ENCODE results near the gene KCNJ5.

The KCNJ5 gene

DNA sequence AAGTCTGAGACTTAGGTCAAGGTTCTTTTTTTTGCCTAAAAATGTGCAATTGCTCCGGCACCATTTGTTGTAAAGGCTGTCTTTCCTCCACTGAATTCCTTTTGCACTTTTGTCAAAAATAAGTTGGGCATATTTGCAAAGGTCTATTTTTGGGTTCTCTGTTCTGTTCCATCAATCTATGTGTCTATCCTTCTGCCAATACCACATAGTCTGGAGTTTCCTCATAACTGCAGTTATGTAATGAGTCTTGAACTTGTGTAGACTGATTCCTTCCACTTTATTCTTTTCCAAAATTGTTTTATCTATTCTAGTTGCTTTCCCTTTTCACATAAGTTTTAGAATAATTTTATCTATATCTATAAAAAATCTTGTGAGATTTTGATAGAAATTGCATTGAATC is 6.7 kb downstream of the KCNJ5 start:
- Histone ChIP-seq H3K4me1 (ENCODE audit: insufficient read depth, low read length) (peaks cover 15% of the 10 kb centered on the region), H3K27ac (ENCODE audit: low read depth, low read length) (no peak overlapping the region), H3K27me3 (ENCODE audit: insufficient read depth, low read length) (peaks cover 96% of the 10 kb centered on the region), H3K9me3 (ENCODE audit: insufficient read depth, low read depth, low read length) (no peaks in the 10 kb centered on the region), H3K4me3 (ENCODE audit: low read length) (no peak overlapping the region), H3K36me3 (ENCODE audit: insufficient read depth, low read length) (no peaks in the 10 kb centered on the region), H3K9ac (ENCODE audit: low read depth, low read length) (no peak overlapping the region)
- WGBS = 92% methylated on average over 1 of the region's 1 CpG

DNA sequence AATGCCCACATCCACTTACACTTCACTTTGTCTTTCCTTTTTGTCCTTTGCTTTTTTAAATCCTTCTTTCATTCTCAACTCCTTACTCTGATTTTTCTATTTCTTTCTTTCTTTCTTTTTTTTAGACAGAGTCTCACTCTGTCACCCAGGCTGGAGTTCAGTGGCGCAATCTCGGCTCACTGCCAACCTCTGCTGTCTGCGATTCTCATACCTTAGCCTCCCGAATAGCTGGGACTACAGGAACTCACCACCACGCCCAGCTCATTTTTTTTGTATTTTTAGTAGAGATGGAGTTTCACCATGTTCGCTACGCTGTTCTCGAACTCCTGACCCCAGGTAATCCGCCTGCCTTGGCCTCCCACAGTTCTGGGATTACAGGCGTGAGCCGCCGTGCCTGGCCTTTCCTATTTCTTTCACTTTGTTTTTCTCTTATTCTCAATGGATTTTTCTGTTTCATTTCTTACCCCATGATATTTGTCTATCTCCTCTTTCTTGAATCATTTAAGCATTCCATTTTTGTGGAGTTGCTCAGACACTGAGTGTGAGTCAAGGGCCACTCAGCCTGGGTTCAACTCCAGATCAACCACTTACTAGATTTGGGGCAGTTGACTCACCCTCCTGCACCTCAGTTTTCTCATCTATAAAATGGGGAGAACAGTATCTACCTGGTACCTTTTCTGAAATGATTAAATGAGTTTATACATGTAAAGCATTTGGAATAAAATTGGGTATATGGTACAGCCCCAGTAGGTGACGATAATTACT is 7.6 kb downstream of the KCNJ5 start:
- H3K9me3 ChIP-seq (ENCODE audit: insufficient read depth, low read depth, low read length) = no peaks in the 10 kb centered on the region
- 93% methylated on average over 13 of the region's 13 CpGs for WGBS
- H3K4me1 ChIP-seq (ENCODE audit: insufficient read depth, low read length) = peaks cover 25% of the 10 kb centered on the region
- H3K36me3 ChIP-seq (ENCODE audit: insufficient read depth, low read length) = no peaks in the 10 kb centered on the region
- H3K9ac ChIP-seq (ENCODE audit: low read depth, low read length) = no peak overlapping the region
- H3K27ac ChIP-seq (ENCODE audit: low read depth, low read length) = no peak overlapping the region
- no peak overlapping the region for H3K4me3 ChIP-seq (ENCODE audit: low read length)
- peaks cover 96% of the 10 kb centered on the region for H3K27me3 ChIP-seq (ENCODE audit: insufficient read depth, low read length)

DNA sequence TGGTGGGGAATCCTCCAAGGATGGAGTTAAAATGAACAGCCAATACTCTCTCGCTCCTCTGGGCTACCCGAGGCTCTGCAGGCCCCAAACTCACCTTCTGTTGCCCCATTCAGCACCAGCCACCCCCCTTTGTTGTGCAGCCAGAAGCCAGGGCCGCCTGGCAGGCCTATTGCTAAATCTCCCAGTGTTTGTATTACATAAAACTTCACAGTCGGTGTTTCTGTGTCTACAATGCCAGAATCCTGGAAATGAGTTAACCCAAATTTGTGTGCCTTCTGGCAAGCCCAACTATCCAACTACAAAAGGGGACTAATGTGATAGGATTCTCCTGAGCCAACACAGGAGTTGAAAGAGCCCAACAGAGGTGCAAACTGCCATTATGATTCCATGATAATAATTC is 9.3 kb downstream of the KCNJ5 start:
- peaks cover 97% of the 10 kb centered on the region for H3K27me3 ChIP-seq (ENCODE audit: insufficient read depth, low read length)
- H3K36me3 ChIP-seq (ENCODE audit: insufficient read depth, low read length) = no peaks in the 10 kb centered on the region
- peaks cover 35% of the 10 kb centered on the region for H3K4me1 ChIP-seq (ENCODE audit: insufficient read depth, low read length)
- H3K9me3 ChIP-seq (ENCODE audit: insufficient read depth, low read depth, low read length) = no peaks in the 10 kb centered on the region
- no peak overlapping the region for H3K4me3 ChIP-seq (ENCODE audit: low read length)
- 78% methylated on average over 4 of the region's 4 CpGs for WGBS
- H3K27ac ChIP-seq (ENCODE audit: low read depth, low read length) = no peak overlapping the region
- no peak overlapping the region for H3K9ac ChIP-seq (ENCODE audit: low read depth, low read length)

DNA sequence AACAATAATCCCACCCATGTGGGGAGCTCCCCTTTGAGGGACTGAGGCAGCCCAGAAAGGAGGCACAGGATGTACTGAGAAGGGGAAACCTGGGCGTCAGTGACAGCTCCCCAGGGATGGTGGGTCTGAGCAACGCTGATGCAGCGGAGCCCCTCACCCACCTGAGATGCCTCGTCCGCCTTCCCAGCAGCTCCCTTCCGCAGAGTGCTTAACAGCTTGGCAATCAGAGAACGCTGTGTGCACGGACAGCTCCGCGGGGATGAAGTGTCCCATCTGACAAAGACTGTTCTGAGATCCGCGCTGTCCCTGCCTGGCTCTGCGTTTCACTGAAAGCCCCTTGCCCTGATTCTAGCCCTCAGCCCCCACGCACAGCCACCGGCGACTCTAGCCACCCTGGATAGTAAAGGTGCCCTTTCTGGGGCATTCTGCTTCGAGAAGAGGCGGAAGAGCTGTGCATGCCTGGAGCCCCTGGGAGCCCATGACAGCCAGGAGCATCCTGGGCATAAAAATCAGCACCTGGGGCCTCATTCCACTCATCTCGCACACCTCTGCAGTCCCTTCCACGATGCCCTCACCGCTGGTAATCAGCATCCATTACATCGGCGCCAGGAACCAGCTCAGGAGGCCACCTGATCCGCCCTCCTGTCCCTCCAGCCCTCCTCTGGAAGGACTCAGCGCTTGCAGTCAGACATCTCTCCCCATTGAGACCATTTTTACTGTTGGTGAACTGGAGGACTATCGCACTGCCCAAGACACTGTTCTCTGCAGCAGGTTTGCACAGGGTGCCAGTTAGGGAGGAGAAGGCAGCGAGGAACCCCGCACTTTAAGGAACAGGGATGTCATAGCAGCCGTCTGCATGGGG is 10.7 kb downstream of the KCNJ5 start:
- no peak overlapping the region for H3K27ac ChIP-seq (ENCODE audit: low read depth, low read length)
- H3K4me1 ChIP-seq (ENCODE audit: insufficient read depth, low read length) = peaks cover 35% of the 10 kb centered on the region
- peaks cover 95% of the 10 kb centered on the region for H3K27me3 ChIP-seq (ENCODE audit: insufficient read depth, low read length)
- no peak overlapping the region for H3K9ac ChIP-seq (ENCODE audit: low read depth, low read length)
- peak overlapping the region; percentile 28 for H3K4me3 ChIP-seq (ENCODE audit: low read length)
- H3K36me3 ChIP-seq (ENCODE audit: insufficient read depth, low read length) = no peaks in the 10 kb centered on the region
- H3K9me3 ChIP-seq (ENCODE audit: insufficient read depth, low read depth, low read length) = no peaks in the 10 kb centered on the region
- 7% methylated on average over 29 of the region's 29 CpGs for WGBS

DNA sequence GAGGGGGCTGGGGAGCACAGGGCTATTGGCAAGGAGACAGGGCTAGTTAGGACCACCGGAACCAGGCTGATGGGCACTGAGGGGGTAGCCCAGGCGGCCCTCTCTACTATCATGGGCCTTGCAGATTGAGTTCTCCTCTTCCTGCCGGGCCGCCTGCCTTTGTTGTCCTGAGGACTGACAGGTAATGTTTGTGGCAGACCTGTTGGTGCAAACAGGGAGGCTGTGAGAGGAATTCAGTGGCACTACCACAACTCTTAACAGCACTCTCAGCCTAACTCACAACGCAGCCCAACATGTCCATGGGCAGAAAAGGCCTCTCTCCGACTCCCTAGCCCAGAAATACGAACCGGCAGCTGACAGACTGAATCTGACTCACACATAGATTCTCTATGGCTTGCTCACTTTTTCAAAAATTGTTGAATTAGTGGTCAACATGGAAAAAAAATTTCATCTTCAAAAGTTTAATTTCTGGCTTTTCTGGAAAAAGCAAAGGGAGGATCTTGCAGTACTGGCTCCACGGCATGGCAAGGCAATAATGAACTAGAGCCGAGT is 11.4 kb downstream of the KCNJ5 start:
- no peaks in the 10 kb centered on the region for H3K36me3 ChIP-seq (ENCODE audit: insufficient read depth, low read length)
- peaks cover 99% of the 10 kb centered on the region for H3K27me3 ChIP-seq (ENCODE audit: insufficient read depth, low read length)
- H3K9ac ChIP-seq (ENCODE audit: low read depth, low read length) = no peak overlapping the region
- H3K4me1 ChIP-seq (ENCODE audit: insufficient read depth, low read length) = peaks cover 35% of the 10 kb centered on the region
- no peaks in the 10 kb centered on the region for H3K9me3 ChIP-seq (ENCODE audit: insufficient read depth, low read depth, low read length)
- H3K27ac ChIP-seq (ENCODE audit: low read depth, low read length) = no peak overlapping the region
- peak overlapping the region; percentile 28 for H3K4me3 ChIP-seq (ENCODE audit: low read length)
- 13% methylated on average over 10 of the region's 10 CpGs for WGBS

DNA sequence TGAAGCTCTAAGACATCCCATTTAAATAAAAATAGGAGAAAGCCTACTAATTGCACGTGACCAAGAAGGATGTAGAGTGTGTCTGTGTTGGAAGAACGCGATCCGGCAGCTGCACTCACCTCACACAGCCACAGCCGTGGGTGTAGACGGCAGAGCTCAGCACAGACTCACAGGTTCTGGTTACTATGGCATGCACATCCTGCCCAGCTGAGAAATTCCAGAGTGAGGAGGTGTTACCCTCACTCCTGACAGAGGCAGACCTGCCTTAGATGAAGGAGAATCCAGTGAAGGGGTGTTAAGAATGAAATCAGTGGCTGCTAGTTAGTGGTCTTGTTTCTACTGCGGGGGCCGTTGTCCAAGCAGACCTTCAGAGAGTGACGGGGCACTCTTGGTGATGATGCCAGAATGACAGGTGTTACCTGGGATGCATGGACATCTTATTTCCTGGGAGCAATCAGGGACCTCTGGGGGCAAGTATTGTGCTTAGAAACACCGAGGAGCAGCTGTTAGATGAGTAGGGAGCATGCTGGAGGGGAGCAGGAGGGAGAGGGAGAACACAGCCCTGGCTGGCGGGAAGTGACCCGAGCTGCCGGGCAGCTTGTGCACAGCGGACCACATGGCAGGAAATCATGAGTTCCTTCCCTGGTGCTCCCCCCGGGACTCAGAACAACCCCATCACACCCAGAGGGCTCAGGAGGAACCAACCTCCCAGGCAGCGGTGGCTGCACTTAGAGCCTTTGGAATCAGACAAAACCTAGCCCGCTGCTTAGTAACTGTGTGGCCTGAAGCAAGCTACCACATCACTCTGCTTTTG is 12.3 kb downstream of the KCNJ5 start:
- H3K4me1 ChIP-seq (ENCODE audit: insufficient read depth, low read length) = peaks cover 35% of the 10 kb centered on the region
- peaks cover 98% of the 10 kb centered on the region for H3K27me3 ChIP-seq (ENCODE audit: insufficient read depth, low read length)
- no peak overlapping the region for H3K9ac ChIP-seq (ENCODE audit: low read depth, low read length)
- no peak overlapping the region for H3K27ac ChIP-seq (ENCODE audit: low read depth, low read length)
- peak overlapping the region; percentile 58 for H3K4me3 ChIP-seq (ENCODE audit: low read length)
- H3K36me3 ChIP-seq (ENCODE audit: insufficient read depth, low read length) = no peaks in the 10 kb centered on the region
- no peaks in the 10 kb centered on the region for H3K9me3 ChIP-seq (ENCODE audit: insufficient read depth, low read depth, low read length)
- 5% methylated on average over 17 of the region's 17 CpGs for WGBS

- Histone ChIP-seq H3K9ac (ENCODE audit: low read depth, low read length) (no peak overlapping the region), H3K9me3 (ENCODE audit: insufficient read depth, low read depth, low read length) (no peaks in the 10 kb centered on the region), H3K36me3 (ENCODE audit: insufficient read depth, low read length) (no peaks in the 10 kb centered on the region), H3K27ac (ENCODE audit: low read depth, low read length) (no peak overlapping the region), H3K27me3 (ENCODE audit: insufficient read depth, low read length) (peaks cover 98% of the 10 kb centered on the region), H3K4me3 (ENCODE audit: low read length) (peak overlapping the region; percentile 58), H3K4me1 (ENCODE audit: insufficient read depth, low read length) (peaks cover 35% of the 10 kb centered on the region)
- WGBS = 12% methylated on average over 14 of the region's 14 CpGs
Measured at GRCh38 chr11:128904303-128904655, 13.1 kb downstream of the KCNJ5 start.

DNA sequence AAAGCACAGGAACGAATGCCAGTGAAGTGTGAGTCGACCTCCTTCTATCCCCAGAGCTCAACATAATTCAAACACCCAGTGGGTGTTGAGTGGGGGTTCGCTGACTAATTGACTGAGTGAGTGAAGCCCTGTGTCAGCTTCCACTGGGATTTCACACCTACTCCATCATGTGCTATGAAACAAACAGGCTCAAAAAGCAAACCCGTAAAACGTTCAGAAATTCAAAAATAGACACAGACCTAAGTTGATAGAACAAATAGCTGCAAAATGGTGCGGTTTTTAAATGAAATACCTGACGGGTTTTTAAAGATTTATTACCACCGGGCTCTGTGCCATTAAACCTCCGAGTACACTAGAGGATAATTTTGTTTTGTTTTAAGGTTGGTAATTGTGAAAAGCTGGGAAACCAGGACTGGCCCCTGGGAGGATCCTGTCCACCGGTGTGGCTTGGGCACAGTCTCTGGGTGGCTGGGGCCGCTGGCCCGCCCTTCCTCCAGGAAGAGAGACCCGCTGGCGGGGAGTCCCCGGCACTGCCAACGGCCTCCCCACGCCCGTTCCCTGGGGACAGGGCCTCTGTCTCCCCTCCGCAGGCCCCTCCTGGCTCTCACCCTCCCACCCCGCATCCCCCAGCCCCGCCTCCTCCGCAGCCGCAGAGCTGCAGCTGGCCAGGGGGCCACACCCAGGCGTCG is 13.6 kb downstream of the KCNJ5 start:
- Histone ChIP-seq H3K27ac (ENCODE audit: low read depth, low read length) (no peak overlapping the region), H3K4me3 (ENCODE audit: low read length) (peak overlapping the region; percentile 58), H3K4me1 (ENCODE audit: insufficient read depth, low read length) (peaks cover 35% of the 10 kb centered on the region), H3K9ac (ENCODE audit: low read depth, low read length) (no peak overlapping the region), H3K36me3 (ENCODE audit: insufficient read depth, low read length) (no peaks in the 10 kb centered on the region), H3K9me3 (ENCODE audit: insufficient read depth, low read depth, low read length) (no peaks in the 10 kb centered on the region), H3K27me3 (ENCODE audit: insufficient read depth, low read length) (peaks cover 95% of the 10 kb centered on the region)
- 5% methylated on average over 23 of the region's 25 CpGs for WGBS

DNA sequence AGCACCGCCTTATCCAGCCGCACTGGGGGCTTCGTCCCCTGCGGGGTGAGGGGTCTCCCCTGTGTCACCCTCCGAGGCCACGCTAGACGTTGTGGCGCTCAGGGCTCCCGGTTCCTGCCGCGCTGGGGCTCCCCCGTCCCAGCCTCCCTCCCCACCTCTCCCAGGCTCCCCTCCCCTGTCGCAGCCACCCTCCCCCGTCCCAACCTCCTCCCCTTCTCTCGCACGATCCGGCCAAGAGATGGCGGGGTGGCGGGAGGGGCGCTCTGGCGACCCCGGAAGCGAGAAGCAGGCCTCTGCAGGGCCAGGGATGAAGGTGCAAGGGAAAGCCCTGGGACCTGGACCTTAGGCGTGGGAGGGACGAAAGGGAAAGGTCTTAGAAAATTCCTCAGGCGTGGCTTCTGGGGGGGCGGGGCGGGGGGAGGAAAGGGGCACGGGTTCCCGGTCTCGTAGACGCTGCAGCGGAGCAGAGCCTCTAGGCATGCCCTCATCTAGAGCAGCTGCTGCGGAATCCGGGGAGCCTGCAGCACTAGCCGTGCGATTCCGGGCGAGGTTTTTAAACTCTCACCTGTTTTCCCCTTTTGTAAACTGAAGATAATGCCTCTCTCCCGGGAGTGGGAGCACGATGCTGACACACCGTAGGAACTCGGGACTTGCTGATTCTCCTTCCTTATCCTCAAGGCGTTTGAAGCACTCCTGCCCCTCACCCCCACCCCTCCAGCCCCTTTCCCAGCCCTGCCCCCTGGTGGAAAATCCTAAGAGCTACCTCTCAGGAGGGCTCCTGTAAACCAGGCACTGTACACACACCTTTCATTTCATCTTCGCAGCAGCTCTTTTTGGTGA is 14.4 kb downstream of the KCNJ5 start:
- WGBS = 1% methylated on average over 45 of the region's 45 CpGs
- H3K27ac ChIP-seq (ENCODE audit: low read depth, low read length) = no peak overlapping the region
- no peaks in the 10 kb centered on the region for H3K9me3 ChIP-seq (ENCODE audit: insufficient read depth, low read depth, low read length)

More for the DNA sequence above, 14.4 kb downstream of the KCNJ5 start:
- Histone ChIP-seq H3K9ac (ENCODE audit: low read depth, low read length) (no peak overlapping the region), H3K36me3 (ENCODE audit: insufficient read depth, low read length) (no peaks in the 10 kb centered on the region), H3K4me1 (ENCODE audit: insufficient read depth, low read length) (peaks cover 35% of the 10 kb centered on the region), H3K4me3 (ENCODE audit: low read length) (peak overlapping the region; percentile 58), H3K27me3 (ENCODE audit: insufficient read depth, low read length) (peaks cover 87% of the 10 kb centered on the region)

All from HUES64 (cell line).